ENCODE measurements around the gene RHBDL1. TPM values are rescaled to one million over a fixed set of nuclear protein-coding genes. Genes with fewer than 3 reads are reported as not detected.

RHBDL1 gene
- total RNA-seq, 1 donor from 2014 or later = 1.7 TPM

DNA sequence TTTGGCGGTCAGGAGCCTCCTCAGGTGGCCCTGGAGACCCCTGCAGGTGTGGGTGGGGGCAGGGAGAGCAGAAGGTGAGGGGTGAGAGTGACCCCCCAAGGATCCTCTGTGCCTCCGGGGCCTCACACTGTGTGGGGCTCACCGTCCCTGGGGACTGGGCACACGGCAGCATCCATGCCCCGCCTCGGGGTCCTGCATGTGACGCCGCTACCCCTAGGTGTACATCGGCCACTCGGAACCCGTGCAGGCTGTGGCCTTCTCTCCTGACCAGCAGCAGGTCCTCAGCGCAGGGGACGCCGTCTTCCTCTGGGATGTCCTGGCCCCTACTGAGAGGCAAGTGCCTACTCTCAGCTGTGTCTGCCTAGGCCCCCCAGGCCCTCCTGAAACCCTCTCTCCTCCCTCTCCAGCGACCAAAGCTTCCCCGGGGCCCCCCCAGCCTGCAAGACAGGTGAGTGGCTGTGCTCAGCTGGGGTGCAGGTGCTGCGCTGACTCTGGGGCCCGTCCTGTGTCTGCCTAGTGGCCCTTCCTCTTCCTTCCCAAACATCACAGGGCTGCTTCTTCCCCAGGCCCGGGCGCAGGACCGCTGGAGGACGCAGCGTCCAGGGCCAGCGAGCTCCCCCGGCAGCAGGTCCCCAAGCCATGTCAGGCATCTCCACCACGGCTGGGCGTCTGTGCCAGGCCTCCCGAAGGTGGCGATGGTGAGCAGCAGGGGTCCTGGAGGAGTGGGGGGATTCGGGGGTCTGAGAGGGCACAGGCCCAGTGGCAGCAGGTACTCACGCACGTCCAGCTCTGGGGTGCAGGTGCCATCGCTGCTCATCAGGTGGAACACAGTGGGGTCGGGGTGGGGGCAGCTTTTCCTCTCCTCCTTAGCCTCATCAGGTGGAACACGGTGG is 16.5 kb upstream of the RHBDL1 start:
- intact Hi-C loops (cut with DNase I) = no loop called here
- no peak for TF ChIP-seq POLR2A (IDR thresholded peaks at IDR 0.05)
- TF ChIP-seq POLR2AphosphoS5 (IDR thresholded peaks at IDR 0.05; ENCODE audit: insufficient read depth in 1 of 2, low read depth in 1 of 2) = no peak
- TF ChIP-seq, protein P1, sequence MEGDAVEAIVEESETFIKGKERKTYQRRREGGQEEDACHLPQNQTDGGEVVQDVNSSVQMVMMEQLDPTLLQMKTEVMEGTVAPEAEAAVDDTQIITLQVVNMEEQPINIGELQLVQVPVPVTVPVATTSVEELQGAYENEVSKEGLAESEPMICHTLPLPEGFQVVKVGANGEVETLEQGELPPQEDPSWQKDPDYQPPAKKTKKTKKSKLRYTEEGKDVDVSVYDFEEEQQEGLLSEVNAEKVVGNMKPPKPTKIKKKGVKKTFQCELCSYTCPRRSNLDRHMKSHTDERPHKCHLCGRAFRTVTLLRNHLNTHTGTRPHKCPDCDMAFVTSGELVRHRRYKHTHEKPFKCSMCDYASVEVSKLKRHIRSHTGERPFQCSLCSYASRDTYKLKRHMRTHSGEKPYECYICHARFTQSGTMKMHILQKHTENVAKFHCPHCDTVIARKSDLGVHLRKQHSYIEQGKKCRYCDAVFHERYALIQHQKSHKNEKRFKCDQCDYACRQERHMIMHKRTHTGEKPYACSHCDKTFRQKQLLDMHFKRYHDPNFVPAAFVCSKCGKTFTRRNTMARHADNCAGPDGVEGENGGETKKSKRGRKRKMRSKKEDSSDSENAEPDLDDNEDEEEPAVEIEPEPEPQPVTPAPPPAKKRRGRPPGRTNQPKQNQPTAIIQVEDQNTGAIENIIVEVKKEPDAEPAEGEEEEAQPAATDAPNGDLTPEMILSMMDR (IDR thresholded peaks at IDR 0.05) = no peak
- Histone ChIP-seq H3K27me3 (no peaks in the 10 kb centered on the region), H3K4me3 (no peak overlapping the region), H3K36me3 (no peaks in the 10 kb centered on the region), H3K9me3 (no peaks in the 10 kb centered on the region), H3K27ac (no peak overlapping the region), H3K4me1 (peaks cover 18% of the 10 kb centered on the region)
- DNase-seq (ENCODE audit: extremely low spot score in 2 of 2) = no peak

- no peaks in the 10 kb centered on the region for H3K36me3 ChIP-seq
- H3K9me3 ChIP-seq = no peaks in the 10 kb centered on the region
- H3K4me3 ChIP-seq = no peak overlapping the region
- TF ChIP-seq POLR2AphosphoS5 (IDR thresholded peaks at IDR 0.05; ENCODE audit: insufficient read depth in 1 of 2, low read depth in 1 of 2) (no peak), POLR2A (IDR thresholded peaks at IDR 0.05) (no peak)
- TF ChIP-seq, protein P1 (IDR thresholded peaks at IDR 0.05) = no peak
- no peak for DNase-seq (ENCODE audit: extremely low spot score in 2 of 2)
- no peaks in the 10 kb centered on the region for H3K27me3 ChIP-seq
- intact Hi-C loops (cut with DNase I) = no loop called here
- no peak overlapping the region for H3K27ac ChIP-seq
- peaks cover 18% of the 10 kb centered on the region for H3K4me1 ChIP-seq
These were observed 15.9 kb upstream of the RHBDL1 start for GRCh38 chr16:659618-660017.

GRCh38 chr16:660132-660458 is 15.4 kb upstream of the RHBDL1 start:
- H3K36me3 ChIP-seq = no peaks in the 10 kb centered on the region
- TF ChIP-seq POLR2A (IDR thresholded peaks at IDR 0.05) (no peak), POLR2AphosphoS5 (IDR thresholded peaks at IDR 0.05; ENCODE audit: insufficient read depth in 1 of 2, low read depth in 1 of 2) (no peak)
- TF ChIP-seq, protein P1 (IDR thresholded peaks at IDR 0.05) = no peak
- intact Hi-C loops (cut with DNase I) = no loop called here
- no peaks in the 10 kb centered on the region for H3K9me3 ChIP-seq
- H3K4me1 ChIP-seq = peaks cover 18% of the 10 kb centered on the region
- H3K27ac ChIP-seq = peak overlapping the region; percentile 75
- H3K4me3 ChIP-seq = peak overlapping the region in 1 of 2 donors; percentile 36
- no peak for DNase-seq (ENCODE audit: extremely low spot score in 2 of 2)
- H3K27me3 ChIP-seq = no peaks in the 10 kb centered on the region

DNA sequence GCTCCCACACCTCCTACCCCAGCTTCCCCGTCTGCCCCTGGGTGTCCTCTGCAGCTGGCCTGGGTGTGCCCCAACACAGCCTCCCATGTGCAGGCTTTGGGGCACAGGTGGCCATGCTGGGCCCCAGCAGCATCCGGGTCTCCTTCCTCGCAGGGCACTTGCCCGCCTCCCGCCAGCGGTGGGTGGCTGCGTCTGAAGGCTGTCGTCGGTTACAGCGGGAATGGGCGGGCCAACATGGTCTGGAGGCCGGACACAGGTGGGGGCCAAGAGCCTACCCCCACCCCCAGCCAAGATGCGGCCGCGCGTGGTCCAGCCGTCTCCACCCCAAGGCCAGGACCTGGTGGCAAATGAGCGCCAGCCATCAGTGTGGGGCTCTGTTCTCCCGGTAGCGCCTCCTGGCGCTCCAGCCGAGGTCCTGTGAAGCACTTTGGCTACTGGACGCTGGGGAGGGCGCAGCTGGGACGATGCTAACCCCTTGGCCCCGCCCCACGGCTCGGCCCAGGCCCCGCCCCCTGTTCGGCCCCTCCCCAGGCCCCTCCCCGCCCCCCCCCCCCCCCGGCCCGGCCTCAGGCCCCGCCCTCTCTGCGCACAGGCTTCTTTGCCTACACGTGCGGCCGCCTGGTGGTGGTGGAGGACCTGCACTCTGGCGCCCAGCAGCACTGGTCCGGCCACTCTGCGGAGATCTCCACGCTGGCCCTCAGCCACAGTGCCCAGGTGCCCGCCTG is 14.8 kb upstream of the RHBDL1 start:
- Histone ChIP-seq H3K9me3 (no peaks in the 10 kb centered on the region), H3K4me3 (peak overlapping the region; percentile 29 to 36), H3K27me3 (no peaks in the 10 kb centered on the region), H3K27ac (peak overlapping the region; percentile 75), H3K36me3 (no peaks in the 10 kb centered on the region), H3K4me1 (peaks cover 18% of the 10 kb centered on the region)
- TF ChIP-seq POLR2AphosphoS5 (IDR thresholded peaks at IDR 0.05; ENCODE audit: insufficient read depth in 1 of 2, low read depth in 1 of 2) = peak in 1 of 2 donors; percentile 61
- TF ChIP-seq, protein P1 (IDR thresholded peaks at IDR 0.05) = peak; percentile 15 to 47 (median 40)
- no peak for TF ChIP-seq POLR2A (IDR thresholded peaks at IDR 0.05)
- intact Hi-C loops (cut with DNase I) = no loop called here
- DNase-seq (ENCODE audit: extremely low spot score in 2 of 2) = no peak

Measured in vagina (tissue), 2 donors.